Measurements from ENCODE around the gene MED9.

The MED9 gene

GRCh38 chr17:17445925-17446665 lies 30.7 kb upstream of the MED9 start:
- no peaks in the 10 kb centered on the region for H3K27me3 ChIP-seq (ENCODE audit: insufficient read depth, low read length, poor library complexity, severe bottlenecking)

GRCh38 chr17:17446666-17447155 lies 30.1 kb upstream of the MED9 start:
- Histone ChIP-seq H2AFZ (ENCODE audit: low read length) (no peak overlapping the region), H3K36me3 (ENCODE audit: insufficient read depth, low read length) (no peaks in the 10 kb centered on the region), H3K9ac (ENCODE audit: low read depth, low read length, poor library complexity, severe bottlenecking) (no peak overlapping the region), H3K79me2 (ENCODE audit: insufficient read depth, low read length) (no peaks in the 10 kb centered on the region), H4K20me1 (ENCODE audit: insufficient read depth, low read length, poor library complexity, severe bottlenecking) (no peaks in the 10 kb centered on the region), H3K4me2 (ENCODE audit: low read depth, low read length, poor library complexity, severe bottlenecking) (no peak overlapping the region), H3K27me3 (ENCODE audit: insufficient read depth, low read length, poor library complexity, severe bottlenecking) (no peaks in the 10 kb centered on the region), H3K9me3 (ENCODE audit: insufficient read depth, low read depth, low read length) (no peaks in the 10 kb centered on the region), H3F3A (ENCODE audit: low read depth) (no peaks in the 10 kb centered on the region), H3K9me2 (replicated peaks; ENCODE audit: low read depth, low read length) (no peaks in the 10 kb centered on the region), H3K4me3 (ENCODE audit: low read length, poor library complexity, severe bottlenecking) (no peak overlapping the region), H3K4me1 (ENCODE audit: insufficient read depth, low read length, poor library complexity, severe bottlenecking) (peaks cover 10% of the 10 kb centered on the region)
- TF ChIP-seq, protein P1, sequence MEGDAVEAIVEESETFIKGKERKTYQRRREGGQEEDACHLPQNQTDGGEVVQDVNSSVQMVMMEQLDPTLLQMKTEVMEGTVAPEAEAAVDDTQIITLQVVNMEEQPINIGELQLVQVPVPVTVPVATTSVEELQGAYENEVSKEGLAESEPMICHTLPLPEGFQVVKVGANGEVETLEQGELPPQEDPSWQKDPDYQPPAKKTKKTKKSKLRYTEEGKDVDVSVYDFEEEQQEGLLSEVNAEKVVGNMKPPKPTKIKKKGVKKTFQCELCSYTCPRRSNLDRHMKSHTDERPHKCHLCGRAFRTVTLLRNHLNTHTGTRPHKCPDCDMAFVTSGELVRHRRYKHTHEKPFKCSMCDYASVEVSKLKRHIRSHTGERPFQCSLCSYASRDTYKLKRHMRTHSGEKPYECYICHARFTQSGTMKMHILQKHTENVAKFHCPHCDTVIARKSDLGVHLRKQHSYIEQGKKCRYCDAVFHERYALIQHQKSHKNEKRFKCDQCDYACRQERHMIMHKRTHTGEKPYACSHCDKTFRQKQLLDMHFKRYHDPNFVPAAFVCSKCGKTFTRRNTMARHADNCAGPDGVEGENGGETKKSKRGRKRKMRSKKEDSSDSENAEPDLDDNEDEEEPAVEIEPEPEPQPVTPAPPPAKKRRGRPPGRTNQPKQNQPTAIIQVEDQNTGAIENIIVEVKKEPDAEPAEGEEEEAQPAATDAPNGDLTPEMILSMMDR (conservative IDR thresholded peaks at IDR 0.05; ENCODE audit: low read length), result no peak
- TF ChIP-seq EZH2phosphoT487 (IDR thresholded peaks at IDR 0.05; ENCODE audit: borderline replicate concordance), result no peak

More at GRCh38 chr17:17445925-17446665, 30.7 kb upstream of the MED9 start:
- Histone ChIP-seq H3K36me3 (ENCODE audit: insufficient read depth, low read length) (no peaks in the 10 kb centered on the region), H3K4me2 (ENCODE audit: low read depth, low read length, poor library complexity, severe bottlenecking) (no peak overlapping the region), H3K9me3 (ENCODE audit: insufficient read depth, low read depth, low read length) (no peaks in the 10 kb centered on the region), H3K9ac (ENCODE audit: low read depth, low read length, poor library complexity, severe bottlenecking) (no peak overlapping the region), H4K20me1 (ENCODE audit: insufficient read depth, low read length, poor library complexity, severe bottlenecking) (no peaks in the 10 kb centered on the region), H3K4me3 (ENCODE audit: low read length, poor library complexity, severe bottlenecking) (no peak overlapping the region), H3K9me2 (replicated peaks; ENCODE audit: low read depth, low read length) (no peaks in the 10 kb centered on the region), H3K4me1 (ENCODE audit: insufficient read depth, low read length, poor library complexity, severe bottlenecking) (peaks cover 10% of the 10 kb centered on the region), H3K79me2 (ENCODE audit: insufficient read depth, low read length) (no peaks in the 10 kb centered on the region), H3F3A (ENCODE audit: low read depth) (no peaks in the 10 kb centered on the region), H2AFZ (ENCODE audit: low read length) (no peak overlapping the region)
- TF ChIP-seq, protein P1 (conservative IDR thresholded peaks at IDR 0.05; ENCODE audit: low read length), result no peak
- TF ChIP-seq EZH2phosphoT487 (IDR thresholded peaks at IDR 0.05; ENCODE audit: borderline replicate concordance), result no peak

DNA sequence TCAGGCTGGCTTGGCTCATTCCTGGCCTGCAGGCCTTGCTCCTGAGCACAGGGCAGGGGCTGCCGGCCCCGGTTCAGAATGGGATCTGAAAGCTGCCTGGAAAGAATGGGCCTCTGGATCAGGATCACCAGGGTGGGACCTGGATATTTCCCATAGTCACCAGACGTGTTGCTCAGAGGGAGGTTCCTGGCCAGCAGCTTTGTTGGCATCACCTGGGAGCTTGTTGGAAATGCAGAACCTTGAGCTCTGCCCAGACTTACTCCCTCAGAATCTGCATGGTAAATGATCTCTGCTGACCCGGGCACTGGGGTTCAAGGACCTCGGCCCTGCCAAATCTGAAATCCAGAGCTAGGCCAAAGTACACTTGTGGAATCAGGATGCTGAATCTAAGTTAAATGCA lies 29.5 kb upstream of the MED9 start:
- TF ChIP-seq EZH2phosphoT487 (IDR thresholded peaks at IDR 0.05; ENCODE audit: borderline replicate concordance), result no peak
- TF ChIP-seq, protein P1 (conservative IDR thresholded peaks at IDR 0.05; ENCODE audit: low read length), result no peak
- Histone ChIP-seq H3K4me3 (ENCODE audit: low read length, poor library complexity, severe bottlenecking) (no peak overlapping the region), H3K4me1 (ENCODE audit: insufficient read depth, low read length, poor library complexity, severe bottlenecking) (peaks cover 10% of the 10 kb centered on the region), H3K9me2 (replicated peaks; ENCODE audit: low read depth, low read length) (no peaks in the 10 kb centered on the region), H3K9ac (ENCODE audit: low read depth, low read length, poor library complexity, severe bottlenecking) (no peak overlapping the region), H4K20me1 (ENCODE audit: insufficient read depth, low read length, poor library complexity, severe bottlenecking) (no peaks in the 10 kb centered on the region), H3F3A (ENCODE audit: low read depth) (no peaks in the 10 kb centered on the region), H3K79me2 (ENCODE audit: insufficient read depth, low read length) (no peaks in the 10 kb centered on the region), H3K27me3 (ENCODE audit: insufficient read depth, low read length, poor library complexity, severe bottlenecking) (no peaks in the 10 kb centered on the region), H3K4me2 (ENCODE audit: low read depth, low read length, poor library complexity, severe bottlenecking) (no peak overlapping the region), H3K9me3 (ENCODE audit: insufficient read depth, low read depth, low read length) (no peaks in the 10 kb centered on the region), H3K36me3 (ENCODE audit: insufficient read depth, low read length) (no peaks in the 10 kb centered on the region), H2AFZ (ENCODE audit: low read length) (no peak overlapping the region)
